Measurements from ENCODE around the gene ZNRF1. TPM values are rescaled to one million over a fixed set of nuclear protein-coding genes. Genes with fewer than 3 reads are reported as not detected.

ZNRF1 gene
- total RNA-seq, 4 donors from 2014 or later, result 7.5 to 20.7 (median 15.1) TPM

GRCh38 chr16:75110637-75111513, 112.1 kb downstream of the ZNRF1 start:
- peak in 1 of 3 donors; percentile 37 for TF ChIP-seq CTCF (IDR thresholded peaks at IDR 0.05)
- peak; percentile 74 for DNase-seq (ENCODE audit: low spot score)
- ATAC-seq (ENCODE audit: low FRiP score), result peak; percentile 81

GRCh38 chr16:75111514-75111940, 112.7 kb downstream of the ZNRF1 start:
- DNase-seq (ENCODE audit: low spot score), result no peak
- no peak for ATAC-seq (ENCODE audit: low FRiP score)
- TF ChIP-seq CTCF (IDR thresholded peaks at IDR 0.05), result no peak

GRCh38 chr16:75111961-75112733, 113.3 kb downstream of the ZNRF1 start:
- no peak for TF ChIP-seq CTCF (IDR thresholded peaks at IDR 0.05)
- ATAC-seq (ENCODE audit: low FRiP score) (no peak), DNase-seq (ENCODE audit: low spot score) (no peak)

- no peak for ATAC-seq (ENCODE audit: low FRiP score)
- no peak for TF ChIP-seq CTCF (IDR thresholded peaks at IDR 0.05)
- DNase-seq (ENCODE audit: low spot score), result no peak
Observed at GRCh38 chr16:75112734-75113491, 114.1 kb downstream of the ZNRF1 start.

- ATAC-seq (ENCODE audit: low FRiP score) (no peak), DNase-seq (ENCODE audit: low spot score) (no peak)
Observed at GRCh38 chr16:75113541-75114121, 114.8 kb downstream of the ZNRF1 start.

More at GRCh38 chr16:75113541-75114121, 114.8 kb downstream of the ZNRF1 start:
- no peak for TF ChIP-seq CTCF (IDR thresholded peaks at IDR 0.05)
